NT2/D1 (cell line): ENCODE data around the gene SFR1.

Experiments used
- SUZ12 ChIP-seq: IDR thresholded peaks from 2 replicates; pipeline ENCODE4 v1.6.1; 2011; ENCODE audit not compliant: insufficient read length, insufficient read depth; ENCODE audit errors: extremely low read depth
- YY1 ChIP-seq: IDR thresholded peaks from 2 replicates; pipeline ENCODE4 v1.6.1; 2011; ENCODE audit not compliant: insufficient read length, insufficient read depth
- ZNF274 ChIP-seq: IDR thresholded peaks from 2 replicates; pipeline ENCODE4 v1.6.1; 2011; ENCODE audit warnings: mild to moderate bottlenecking, low read depth, low read length

- TF ChIP-seq YY1 (no peak), ZNF274 (no peak), SUZ12 (no peak)
These were observed 49.2 kb upstream of the SFR1 start for GRCh38 chr10:104072786-104073185.
